ENCODE results near the gene PSENEN.
A peak's percentile ranks its signal among the peaks of the same experiment; 100 is the strongest.

PSENEN gene

GRCh38 chr19:35736913-35737886 is 8.3 kb upstream of the PSENEN start:
- no peak for DNase-seq

GRCh38 chr19:35738021-35738886 is 7.2 kb upstream of the PSENEN start:
- no peak for DNase-seq

- no peak for DNase-seq
Measured at GRCh38 chr19:35738887-35739229, 6.6 kb upstream of the PSENEN start.

GRCh38 chr19:35739275-35740107 is 6.0 kb upstream of the PSENEN start:
- no peak for DNase-seq

- DNase-seq = no peak
Measured at GRCh38 chr19:35740108-35740422, 5.4 kb upstream of the PSENEN start.

GRCh38 chr19:35740423-35741202 is 4.8 kb upstream of the PSENEN start:
- DNase-seq = peak; percentile 97

- no peak for DNase-seq
Measured at GRCh38 chr19:35741203-35741515, 4.3 kb upstream of the PSENEN start.

GRCh38 chr19:35742121-35742724 is 3.2 kb upstream of the PSENEN start, which contains the start of gene IGFLR1:
TSS of gene IGFLR1 (minus strand) at chr19:35742452. CDS start at chr19:35741180, 1,272 bp downstream.
- no peak for DNase-seq

GRCh38 chr19:35743640-35744429 is 1.6 kb upstream of the PSENEN start:
- no peak for DNase-seq

- DNase-seq = peak; percentile 97
Measured at GRCh38 chr19:35744430-35745327, 772 bp upstream of the PSENEN start.

- no peak for DNase-seq
Measured at GRCh38 chr19:35746087-35746462, 624 bp downstream of the PSENEN start.

GRCh38 chr19:35746531-35746930 is 1.1 kb downstream of the PSENEN start:
- no peak for DNase-seq

GRCh38 chr19:35748106-35749020 is 2.9 kb downstream of the PSENEN start, which contains the start of gene LIN37:
TSS of gene LIN37 (plus strand) at chr19:35748576. CDS start at chr19:35748725, 149 bp downstream.
- peak; percentile 99 for DNase-seq

GRCh38 chr19:35750167-35750566 is 4.7 kb downstream of the PSENEN start:
- no peak for DNase-seq

- no peak for DNase-seq
Measured at GRCh38 chr19:35751839-35752745, 6.6 kb downstream of the PSENEN start.

GRCh38 chr19:35752746-35753350 is 7.4 kb downstream of the PSENEN start:
- DNase-seq = no peak

Measured in NCI-H2029 (cell line).